ENCODE data around the gene FAM107A. TPM values are rescaled to one million over a fixed set of nuclear protein-coding genes. Genes with fewer than 3 reads are reported as not detected.

FAM107A gene
- total and polyA plus RNA-seq, 2 of the 13 experiments (the other 11 are each of a cell fraction or from before 2014, with no cell fraction given) = not detected

GRCh38 chr3:58522759-58523425 is 54.3 kb downstream of the FAM107A start (continued):
- TF ChIP-seq, protein P1, sequence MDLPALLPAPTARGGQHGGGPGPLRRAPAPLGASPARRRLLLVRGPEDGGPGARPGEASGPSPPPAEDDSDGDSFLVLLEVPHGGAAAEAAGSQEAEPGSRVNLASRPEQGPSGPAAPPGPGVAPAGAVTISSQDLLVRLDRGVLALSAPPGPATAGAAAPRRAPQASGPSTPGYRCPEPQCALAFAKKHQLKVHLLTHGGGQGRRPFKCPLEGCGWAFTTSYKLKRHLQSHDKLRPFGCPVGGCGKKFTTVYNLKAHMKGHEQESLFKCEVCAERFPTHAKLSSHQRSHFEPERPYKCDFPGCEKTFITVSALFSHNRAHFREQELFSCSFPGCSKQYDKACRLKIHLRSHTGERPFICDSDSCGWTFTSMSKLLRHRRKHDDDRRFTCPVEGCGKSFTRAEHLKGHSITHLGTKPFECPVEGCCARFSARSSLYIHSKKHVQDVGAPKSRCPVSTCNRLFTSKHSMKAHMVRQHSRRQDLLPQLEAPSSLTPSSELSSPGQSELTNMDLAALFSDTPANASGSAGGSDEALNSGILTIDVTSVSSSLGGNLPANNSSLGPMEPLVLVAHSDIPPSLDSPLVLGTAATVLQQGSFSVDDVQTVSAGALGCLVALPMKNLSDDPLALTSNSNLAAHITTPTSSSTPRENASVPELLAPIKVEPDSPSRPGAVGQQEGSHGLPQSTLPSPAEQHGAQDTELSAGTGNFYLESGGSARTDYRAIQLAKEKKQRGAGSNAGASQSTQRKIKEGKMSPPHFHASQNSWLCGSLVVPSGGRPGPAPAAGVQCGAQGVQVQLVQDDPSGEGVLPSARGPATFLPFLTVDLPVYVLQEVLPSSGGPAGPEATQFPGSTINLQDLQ (CRISPR knock-in tag; IDR thresholded peaks at IDR 0.05) = no peak
- TF ChIP-seq, protein P2, sequence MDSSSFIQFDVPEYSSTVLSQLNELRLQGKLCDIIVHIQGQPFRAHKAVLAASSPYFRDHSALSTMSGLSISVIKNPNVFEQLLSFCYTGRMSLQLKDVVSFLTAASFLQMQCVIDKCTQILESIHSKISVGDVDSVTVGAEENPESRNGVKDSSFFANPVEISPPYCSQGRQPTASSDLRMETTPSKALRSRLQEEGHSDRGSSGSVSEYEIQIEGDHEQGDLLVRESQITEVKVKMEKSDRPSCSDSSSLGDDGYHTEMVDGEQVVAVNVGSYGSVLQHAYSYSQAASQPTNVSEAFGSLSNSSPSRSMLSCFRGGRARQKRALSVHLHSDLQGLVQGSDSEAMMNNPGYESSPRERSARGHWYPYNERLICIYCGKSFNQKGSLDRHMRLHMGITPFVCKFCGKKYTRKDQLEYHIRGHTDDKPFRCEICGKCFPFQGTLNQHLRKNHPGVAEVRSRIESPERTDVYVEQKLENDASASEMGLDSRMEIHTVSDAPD (CRISPR knock-in tag; IDR thresholded peaks at IDR 0.05) = no peak
- TF ChIP-seq POGK (CRISPR knock-in tag; conservative IDR thresholded peaks at IDR 0.05) = no peak
- no peak for TF ChIP-seq ZBTB21 (CRISPR knock-in tag; IDR thresholded peaks at IDR 0.05)
- TF ChIP-seq ZNF432 (CRISPR knock-in tag; IDR thresholded peaks at IDR 0.05; ENCODE audit: borderline replicate concordance) = no peak
- no peak for TF ChIP-seq POGZ (CRISPR knock-in tag; IDR thresholded peaks at IDR 0.05)
- no peak for TF ChIP-seq SMARCE1 (IDR thresholded peaks at IDR 0.05; ENCODE audit: borderline replicate concordance)
- no peak for TF ChIP-seq ZNF879 (CRISPR knock-in tag; IDR thresholded peaks at IDR 0.05)
- no peak for TF ChIP-seq SETDB1 (CRISPR knock-in tag; IDR thresholded peaks at IDR 0.05; ENCODE audit: borderline replicate concordance)
- no peak for TF ChIP-seq ZNF550 (CRISPR knock-in tag; IDR thresholded peaks at IDR 0.05; ENCODE audit: borderline replicate concordance)
- TF ChIP-seq ZNF558 (CRISPR knock-in tag; IDR thresholded peaks at IDR 0.05; ENCODE audit: borderline replicate concordance) = no peak

Data from HepG2 (cell line).